Adrenal gland (tissue), 5 donors: Measurements from ENCODE around the gene DDX21.

Source experiments
- CTCF ChIP-seq, 6 experiments: fragments of 450-650 bp in 4 of 6; fragments of 200-600 bp in 2 of 6; sonication (generic) in 1 of 6; IDR thresholded peaks; 1 replicate in 5 of 6; 2 replicates in 1 of 6; pipeline versions ENCODE4 v1.5.1 to v1.8.0; 2016 to 2021; ENCODE audit warnings: antibody characterized with exemption in 6 of 6, mild to moderate bottlenecking in 2 of 6, moderate library complexity in 1 of 6
- POLR2A ChIP-seq, 2 donors: fragments of 450-650 bp; IDR thresholded peaks; one replicate each; pipeline ENCODE4 v1.6.1; 2017; ENCODE audit warnings: antibody characterized with exemption in 2 of 2, mild to moderate bottlenecking in 2 of 2, moderate library complexity in 1 of 2
- donor health status: DM: no; HTN: no; CAD: no.

DNA sequence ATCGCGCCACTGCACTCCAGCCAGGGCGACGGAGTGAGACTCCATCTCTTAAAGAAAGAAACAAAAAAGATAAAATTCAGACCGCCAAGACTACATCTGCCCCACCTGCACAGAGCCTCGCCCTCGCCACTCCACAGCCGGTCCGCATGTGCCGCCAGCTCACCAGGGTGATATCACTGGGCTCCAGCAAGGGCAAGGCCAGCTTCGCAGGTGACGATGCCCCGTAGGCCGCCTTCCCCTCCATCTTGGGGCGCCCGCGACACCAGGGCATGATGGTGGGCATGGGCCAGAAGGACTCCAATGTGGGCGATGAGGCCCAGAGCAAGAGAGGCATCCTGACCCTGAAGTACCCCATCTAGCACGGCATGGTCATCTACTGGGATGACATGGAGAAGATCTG is 66.6 kb downstream of the DDX21 start:
- TF ChIP-seq CTCF (IDR thresholded peaks at IDR 0.05) (no peak), POLR2A (IDR thresholded peaks at IDR 0.05) (no peak)
